Ovary (tissue), 9 donors: ENCODE results near the gene KDM2A. TPM values are rescaled to one million over a fixed set of nuclear protein-coding genes. Genes with fewer than 3 reads are reported as not detected.
"Not testable (repeated sequence)": the region's sequence is repeated elsewhere in the genome, so short reads cannot be mapped to it uniquely, and the experiment has no call there.

Experiments used
- DNase-seq, 5 donors: peaks; one replicate each; pipeline ENCODE4 v3.0.0-alpha.2; 2019 to 2020
- H3K27ac ChIP-seq, 2 donors: fragments of 200-600 bp; one replicate each; pipeline versions ENCODE4 v1.5.1 to v1.8.0; 2019 to 2022
- H3K27me3 ChIP-seq: fragments of 200-600 bp; one replicate; pipeline ENCODE4 v1.8.0; 2022
- H3K36me3 ChIP-seq: fragments of 200-600 bp; sonication (generic); one replicate; pipeline ENCODE4 v1.5.1; 2019
- H3K4me1 ChIP-seq: one replicate; pipeline ENCODE4 v1.8.1; 2013; ENCODE audit warnings: mild to moderate bottlenecking, moderate library complexity; ENCODE audit not compliant: insufficient read depth
- H3K4me3 ChIP-seq: fragments of 200-600 bp; sonication (generic); one replicate; pipeline ENCODE4 v1.5.1; 2017
- H3K9me3 ChIP-seq, 2 donors: fragments of 200-600 bp in 1 of 2; sonication (generic) in 1 of 2; one replicate each; pipeline versions ENCODE4 v1.5.1 to v1.8.1; 2013 to 2019; ENCODE audit warnings: mild to moderate bottlenecking in 1 of 2, moderate library complexity in 1 of 2
- EP300 ChIP-seq: sonication (generic); formaldehyde crosslinking; IDR thresholded peaks from one replicate; pipeline ENCODE4 v1.6.1; 2017; ENCODE audit warnings: antibody characterized with exemption
- POLR2A ChIP-seq: fragments of 450-650 bp; IDR thresholded peaks from one replicate; pipeline ENCODE4 v1.6.1; 2017; ENCODE audit warnings: antibody characterized with exemption, mild to moderate bottlenecking, moderate library complexity
- WGBS, 3 donors: extraction: QIAGEN DNeasy Blood & Tissue Kit in 1 of 3; methylation state at CpG; one replicate each; pipeline versions ENCODE4 v1.1.5 to v1.1.7; 2013 to 2017; 5-methylcytosine and 5-hydroxymethylcytosine counted together
- intact Hi-C, 4 donors: fragments of 100-400 bp; cut with DNase I; formaldehyde crosslinking; loops; one replicate each; pipeline versions ENCODE4 v1.11.0 to v1.15.1; 2022 to 2023
- polyA plus RNA-seq, 2 donors: library from polyadenylated mRNA; stranded (reverse); fragments of 200-250 nt in 1 of 2; fragments of 350-450 nt in 1 of 2; fragmentation: Illumina TruSeq in 1 of 2; extraction: RNeasy Lipid Tissue Mini Kit (QIAGEN cat#74804) in 1 of 2; gene quantifications; one replicate each; pipeline ENCODE4 v1.2.3, GENCODE V29; 2013 to 2014
- total RNA-seq, 7 donors: library from RNA; depleted of rRNA in 2 of 7; stranded (reverse); fragments of >200 nt in 2 of 7; fragmentation: NEBNext Ultra II Directional in 3 of 7; extraction: Animal tissue kit (Norgen Biotek cat#: 25700) in 3 of 7; gene quantifications; one replicate each; pipeline versions ENCODE4 v1.1.0 to v1.2.4, GENCODE V29; 2016 to 2023
- TF ChIP-seq, protein P1 (sequence below), 3 donors: fragments of 450-650 bp in 2 of 3; fragments of 200-600 bp in 1 of 3; IDR thresholded peaks; one replicate each; pipeline versions ENCODE4 v1.5.1 to v1.8.0; 2016 to 2022; ENCODE audit warnings: antibody characterized with exemption in 3 of 3, mild to moderate bottlenecking in 1 of 3
- donor health status: DM: no; HTN: no; CAD: no; lungs with moderate emphysema.
- donor health status: DM: no; HTN: no; CAD: no.
- donor health status: Bipolar disorder and iron deficiency.
- donor health status: DM: yes; HTN: yes; CAD: no.
- donor health status: DM: no; HTN: no; CAD: no.
- donor health status: DM: yes; HTN: yes; CAD: no.

The KDM2A gene
- total and polyA plus RNA-seq, 9 donors, result 33.5 to 76.9 (median 53.0) TPM

DNA sequence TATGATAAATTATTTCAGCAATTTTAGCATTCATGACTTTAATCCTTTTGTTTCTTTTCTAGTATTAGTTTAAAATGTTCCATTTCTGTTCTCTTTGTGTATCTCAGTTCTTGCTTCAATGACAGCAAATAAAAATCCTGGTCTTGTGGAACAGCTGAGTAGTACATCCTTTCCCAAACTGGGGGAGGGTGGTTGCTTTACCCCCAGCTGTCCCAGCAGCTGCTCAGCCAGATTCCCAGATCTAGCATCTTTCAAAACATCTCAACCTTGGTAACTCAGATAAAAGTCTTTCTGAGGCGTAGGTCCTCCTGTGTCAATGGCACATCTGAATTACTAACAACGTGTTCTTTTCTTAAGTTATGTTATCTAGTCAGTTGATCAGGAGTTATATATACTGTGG lies 75.0 kb downstream of the KDM2A start:
- Histone ChIP-seq H3K36me3 (no peaks in the 10 kb centered on the region), H3K27me3 (no peaks in the 10 kb centered on the region), H3K27ac (no peak overlapping the region), H3K4me3 (no peak overlapping the region), H3K4me1 (no peaks in the 10 kb centered on the region), H3K9me3 (no peaks in the 10 kb centered on the region)
- intact Hi-C loops, result no loop called here
- DNase-seq, result no peak
- WGBS, 3 donors, result 85 to 97% (median 88%) methylated on average over 2 of the region's 2 CpGs
- TF ChIP-seq POLR2A, result no peak
- TF ChIP-seq, protein P1, sequence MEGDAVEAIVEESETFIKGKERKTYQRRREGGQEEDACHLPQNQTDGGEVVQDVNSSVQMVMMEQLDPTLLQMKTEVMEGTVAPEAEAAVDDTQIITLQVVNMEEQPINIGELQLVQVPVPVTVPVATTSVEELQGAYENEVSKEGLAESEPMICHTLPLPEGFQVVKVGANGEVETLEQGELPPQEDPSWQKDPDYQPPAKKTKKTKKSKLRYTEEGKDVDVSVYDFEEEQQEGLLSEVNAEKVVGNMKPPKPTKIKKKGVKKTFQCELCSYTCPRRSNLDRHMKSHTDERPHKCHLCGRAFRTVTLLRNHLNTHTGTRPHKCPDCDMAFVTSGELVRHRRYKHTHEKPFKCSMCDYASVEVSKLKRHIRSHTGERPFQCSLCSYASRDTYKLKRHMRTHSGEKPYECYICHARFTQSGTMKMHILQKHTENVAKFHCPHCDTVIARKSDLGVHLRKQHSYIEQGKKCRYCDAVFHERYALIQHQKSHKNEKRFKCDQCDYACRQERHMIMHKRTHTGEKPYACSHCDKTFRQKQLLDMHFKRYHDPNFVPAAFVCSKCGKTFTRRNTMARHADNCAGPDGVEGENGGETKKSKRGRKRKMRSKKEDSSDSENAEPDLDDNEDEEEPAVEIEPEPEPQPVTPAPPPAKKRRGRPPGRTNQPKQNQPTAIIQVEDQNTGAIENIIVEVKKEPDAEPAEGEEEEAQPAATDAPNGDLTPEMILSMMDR (IDR thresholded peaks at IDR 0.05), result no peak
- no peak for TF ChIP-seq EP300

DNA sequence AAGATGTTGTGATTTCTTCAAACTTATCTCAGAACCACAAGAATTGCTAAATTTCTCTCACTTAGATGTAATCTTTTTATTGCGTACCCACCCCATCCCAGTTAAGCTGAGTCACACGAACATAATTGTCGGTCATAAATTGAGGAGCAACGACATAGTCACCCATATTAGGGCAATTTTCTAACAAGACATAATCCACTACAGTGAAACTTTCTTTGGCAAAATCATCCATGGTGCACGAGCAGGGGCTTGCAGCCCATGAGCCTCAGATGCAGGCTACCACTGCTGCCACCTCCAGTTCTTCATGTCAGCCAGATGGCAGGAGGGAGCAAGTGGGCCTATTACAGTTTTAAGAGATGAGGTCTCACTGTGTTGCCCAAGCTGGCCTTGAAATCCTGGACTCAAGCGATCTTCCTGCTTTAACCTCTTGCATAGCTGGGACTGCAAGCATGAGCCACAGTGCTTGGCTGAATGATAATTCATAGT lies 77.0 kb downstream of the KDM2A start:
- DNase-seq, result no peak
- 68 to 81% (median 78%) methylated on average over 6 of the region's 6 CpGs for WGBS, 3 donors
- no peaks in the 10 kb centered on the region for H3K4me1 ChIP-seq
- no peak overlapping the region for H3K4me3 ChIP-seq
- no peak overlapping the region for H3K27ac ChIP-seq
- H3K9me3 ChIP-seq, result no peaks in the 10 kb centered on the region
- intact Hi-C loops, result no loop called here
- TF ChIP-seq POLR2A (no peak), EP300 (no peak)
- TF ChIP-seq, protein P1 (IDR thresholded peaks at IDR 0.05), result no peak
- no peaks in the 10 kb centered on the region for H3K36me3 ChIP-seq
- H3K27me3 ChIP-seq, result no peaks in the 10 kb centered on the region

DNA sequence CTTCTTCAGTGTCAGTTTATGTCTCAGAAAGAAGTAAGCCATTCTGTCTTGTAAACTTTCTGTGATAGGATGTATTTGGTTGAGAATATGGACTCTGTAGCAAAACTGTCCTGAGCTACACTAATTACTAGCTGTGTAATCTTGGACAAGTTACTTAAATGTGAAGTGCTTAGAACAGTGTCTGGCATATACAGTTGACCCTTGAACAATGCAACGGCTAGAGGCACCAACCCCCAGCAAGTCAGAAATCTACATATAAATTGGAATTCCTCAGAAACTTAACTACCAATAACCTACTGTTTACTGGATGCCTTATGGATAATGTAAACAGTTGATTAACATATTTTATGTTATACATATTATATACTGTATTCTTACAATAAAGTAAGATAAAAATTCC lies 78.5 kb downstream of the KDM2A start:
- H3K27me3 ChIP-seq, result no peaks in the 10 kb centered on the region
- 77 to 91% (median 89%) methylated on average over 1 of the region's 1 CpG for WGBS, 3 donors
- no peaks in the 10 kb centered on the region for H3K9me3 ChIP-seq
- H3K4me1 ChIP-seq, result no peaks in the 10 kb centered on the region
- H3K36me3 ChIP-seq, result no peaks in the 10 kb centered on the region
- intact Hi-C loops, result no loop called here
- H3K27ac ChIP-seq, result no peak overlapping the region
- no peak for TF ChIP-seq POLR2A
- no peak for TF ChIP-seq EP300
- TF ChIP-seq, protein P1 (IDR thresholded peaks at IDR 0.05), result no peak
- DNase-seq, result no peak
- no peak overlapping the region for H3K4me3 ChIP-seq

DNA sequence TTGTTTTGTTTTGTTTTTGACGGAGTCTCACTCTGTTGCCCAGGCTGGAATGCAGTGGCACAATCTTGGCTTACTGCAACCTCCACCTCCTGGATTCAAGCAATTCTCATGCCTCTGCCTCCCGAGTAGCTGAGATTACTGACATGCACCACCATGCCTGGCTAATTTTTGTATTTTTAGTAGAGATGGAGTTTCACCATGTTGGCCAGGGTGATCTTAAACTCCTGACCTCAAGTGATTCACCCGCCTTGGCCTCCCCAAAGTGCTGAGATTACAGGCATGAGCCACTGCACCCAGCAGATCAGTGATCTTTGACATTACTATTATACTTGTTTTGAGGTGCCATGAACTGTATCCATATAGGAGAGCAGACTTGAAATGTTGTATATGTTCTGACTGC lies 79.7 kb downstream of the KDM2A start:
- 62 to 69% (median 63%) methylated on average over 3 of the region's 3 CpGs for WGBS, 3 donors
- not testable (repeated sequence) for H3K4me1 ChIP-seq

DNA sequence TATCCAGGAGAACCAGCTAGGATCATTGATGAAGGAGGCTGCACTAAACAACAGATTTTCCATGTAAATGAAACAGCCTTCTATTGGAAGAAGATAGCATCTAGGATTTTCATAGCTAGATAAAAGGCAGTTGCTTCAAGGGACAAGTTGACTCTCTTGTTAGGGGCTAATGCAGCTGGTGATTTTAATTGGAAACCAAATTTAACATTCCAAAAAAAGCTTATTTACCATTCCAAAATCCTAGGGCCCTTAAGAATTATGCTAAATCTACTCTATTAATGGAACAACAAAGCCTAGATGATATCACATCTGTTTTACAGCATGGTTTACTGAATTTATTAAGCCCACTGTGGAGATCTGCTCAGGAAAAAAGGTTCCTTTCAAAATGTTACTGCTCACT lies 80.7 kb downstream of the KDM2A start:
- no peaks in the 10 kb centered on the region for H3K27me3 ChIP-seq
- intact Hi-C loops, result no loop called here
- no peak for TF ChIP-seq POLR2A
- TF ChIP-seq, protein P1 (IDR thresholded peaks at IDR 0.05), result no peak
- TF ChIP-seq EP300, result no peak
- no peaks in the 10 kb centered on the region for H3K9me3 ChIP-seq
- DNase-seq, result no peak
- no peaks in the 10 kb centered on the region for H3K36me3 ChIP-seq
- H3K27ac ChIP-seq, result no peak overlapping the region
- no peaks in the 10 kb centered on the region for H3K4me1 ChIP-seq
- no peak overlapping the region for H3K4me3 ChIP-seq

More for the DNA sequence above, 79.7 kb downstream of the KDM2A start:
- H3K27ac ChIP-seq, H3K27me3 ChIP-seq, H3K4me3 ChIP-seq, intact Hi-C loops, DNase-seq, H3K36me3 ChIP-seq, H3K9me3 ChIP-seq: not testable (repeated sequence)
